Psoas muscle (tissue), 8 donors: ENCODE results near the gene BCL11B. TPM values are rescaled to one million over a fixed set of nuclear protein-coding genes. Genes with fewer than 3 reads are reported as not detected.

Experiments used
- ATAC-seq, 4 donors: fragments of 200-7000 bp; cut with Tn5 transposase; one replicate each; pipeline ENCODE4 v1.9.1; 2020; ENCODE audit warnings: moderate library complexity in 3 of 4, mild to moderate bottlenecking in 2 of 4
- DNase-seq, 2 donors: peaks; one replicate each; pipeline ENCODE4 v3.0.0-alpha.2; 2020
- H3K27ac ChIP-seq: fragments of 200-600 bp; one replicate; pipeline ENCODE4 v1.8.0; 2022
- H3K27me3 ChIP-seq, 3 donors: fragments of 200-600 bp in 1 of 3; one replicate each; pipeline versions ENCODE4 v1.6.1 to v1.8.0; 2013 to 2022; ENCODE audit warnings: low read length in 2 of 3, mild to moderate bottlenecking in 2 of 3, moderate library complexity in 1 of 3; ENCODE audit not compliant: insufficient read depth in 3 of 3
- H3K36me3 ChIP-seq, 2 donors: fragments of 200-600 bp in 1 of 2; one replicate each; pipeline versions ENCODE4 v1.6.1 to v1.8.0; 2013 to 2022; ENCODE audit warnings: low read depth in 1 of 2, mild to moderate bottlenecking in 1 of 2, moderate library complexity in 1 of 2; ENCODE audit not compliant: insufficient read depth in 1 of 2
- H3K4me1 ChIP-seq: fragments of 200-600 bp; one replicate; pipeline ENCODE4 v1.8.0; 2022
- H3K4me3 ChIP-seq: fragments of 200-600 bp; one replicate; pipeline ENCODE4 v1.8.0; 2022; ENCODE audit warnings: mild to moderate bottlenecking
- H3K9me3 ChIP-seq: fragments of 200-600 bp; one replicate; pipeline ENCODE4 v1.8.0; 2022
- WGBS, 3 donors: extraction: QIAGEN DNeasy Blood & Tissue Kit; methylation state at CpG; one replicate each; pipeline versions ENCODE4 v1.1.6 to v1.1.7; 2013; 5-methylcytosine and 5-hydroxymethylcytosine counted together
- intact Hi-C, 2 donors: fragments of 100-400 bp; cut with DNase I; formaldehyde crosslinking; loops; one replicate each; pipeline versions ENCODE4 v1.11.0 to v1.14.2; 2022
- polyA plus RNA-seq, 3 donors: library from polyadenylated mRNA; stranded (reverse); fragments of 200-250 nt; gene quantifications; one replicate each; pipeline ENCODE4 v1.2.3, GENCODE V29; 2013
- total RNA-seq, 4 donors: library from RNA; stranded (reverse); fragmentation: NEBNext Ultra II Directional in 2 of 4; extraction: Animal tissue kit (Norgen Biotek cat#: 25700) in 2 of 4; gene quantifications; one replicate each; pipeline versions ENCODE4 v1.2.1 to v1.2.4, GENCODE V29; 2021 to 2023
- TF ChIP-seq, protein P1 (sequence below): fragments of 200-600 bp; IDR thresholded peaks from one replicate; pipeline ENCODE4 v1.8.0; 2022; ENCODE audit warnings: antibody characterized with exemption
- donor health status: healthy with polysubstance abuse.
- donor health status: DM: no; HTN: no; CAD: no; lungs with moderate emphysema.
- donor health status: Bipolar disorder and iron deficiency.
- donor health status: healthy.
- donor health status: DM: yes; HTN: yes; CAD: no.
- donor health status: DM: no; HTN: no; CAD: no.
- donor health status: DM: no; HTN: no; CAD: no.
- donor health status: DM: yes; HTN: yes; CAD: no.

BCL11B gene
- total and polyA plus RNA-seq, 7 donors = 0.01 to 0.34 (median 0.15) TPM; not detected in 2

- H3K9me3 ChIP-seq = no peaks in the 10 kb centered on the region
- TF ChIP-seq, protein P1, sequence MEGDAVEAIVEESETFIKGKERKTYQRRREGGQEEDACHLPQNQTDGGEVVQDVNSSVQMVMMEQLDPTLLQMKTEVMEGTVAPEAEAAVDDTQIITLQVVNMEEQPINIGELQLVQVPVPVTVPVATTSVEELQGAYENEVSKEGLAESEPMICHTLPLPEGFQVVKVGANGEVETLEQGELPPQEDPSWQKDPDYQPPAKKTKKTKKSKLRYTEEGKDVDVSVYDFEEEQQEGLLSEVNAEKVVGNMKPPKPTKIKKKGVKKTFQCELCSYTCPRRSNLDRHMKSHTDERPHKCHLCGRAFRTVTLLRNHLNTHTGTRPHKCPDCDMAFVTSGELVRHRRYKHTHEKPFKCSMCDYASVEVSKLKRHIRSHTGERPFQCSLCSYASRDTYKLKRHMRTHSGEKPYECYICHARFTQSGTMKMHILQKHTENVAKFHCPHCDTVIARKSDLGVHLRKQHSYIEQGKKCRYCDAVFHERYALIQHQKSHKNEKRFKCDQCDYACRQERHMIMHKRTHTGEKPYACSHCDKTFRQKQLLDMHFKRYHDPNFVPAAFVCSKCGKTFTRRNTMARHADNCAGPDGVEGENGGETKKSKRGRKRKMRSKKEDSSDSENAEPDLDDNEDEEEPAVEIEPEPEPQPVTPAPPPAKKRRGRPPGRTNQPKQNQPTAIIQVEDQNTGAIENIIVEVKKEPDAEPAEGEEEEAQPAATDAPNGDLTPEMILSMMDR = no peak
- H3K27me3 ChIP-seq = peaks cover 13 to 79% (median 33%) of the 10 kb centered on the region in 3 donors
- H3K27ac ChIP-seq = no peak overlapping the region
- H3K4me1 ChIP-seq = peaks cover 12% of the 10 kb centered on the region
- ATAC-seq = no peak
- intact Hi-C loops = loop anchor here in 1 of 2 donors (10.0 kb wide), 1 partner anchor 1134 kb away; no protein-coding TSS in a partner anchor
- H3K36me3 ChIP-seq = no peaks in the 10 kb centered on the region
- DNase-seq = no peak
- WGBS, 3 donors = 9 to 12% (median 10%) methylated on average over 17 to 19 of the region's 19 CpGs
- H3K4me3 ChIP-seq = peak overlapping the region; percentile 38
Observed at GRCh38 chr14:99268810-99269707, 2.9 kb downstream of the BCL11B start.

- Histone ChIP-seq H3K36me3 (no peaks in the 10 kb centered on the region), H3K4me3 (no peak overlapping the region), H3K4me1 (peaks cover 12% of the 10 kb centered on the region), H3K27me3 (peaks cover 12 to 69% (median 28%) of the 10 kb centered on the region in 3 donors), H3K27ac (no peak overlapping the region), H3K9me3 (no peaks in the 10 kb centered on the region)
- TF ChIP-seq, protein P1 = no peak
- 57 to 67% (median 66%) methylated on average over 16 of the region's 16 CpGs for WGBS, 3 donors
- DNase-seq = no peak
- ATAC-seq = no peak
- intact Hi-C loops = loop anchor here in 1 of 2 donors (10.0 kb wide), 1 partner anchor 1133 kb away; no protein-coding TSS in a partner anchor
Observed at GRCh38 chr14:99267837-99268781, 3.9 kb downstream of the BCL11B start.

- TF ChIP-seq, protein P1 = no peak
- intact Hi-C loops = loop anchor here in 1 of 2 donors (10.0 kb wide), 1 partner anchor 1133 kb away; no protein-coding TSS in a partner anchor
- no peak for ATAC-seq
- Histone ChIP-seq H3K27ac (no peak overlapping the region), H3K9me3 (no peaks in the 10 kb centered on the region), H3K27me3 (peaks cover 6 to 62% (median 27%) of the 10 kb centered on the region in 3 donors), H3K4me3 (no peak overlapping the region), H3K36me3 (no peaks in the 10 kb centered on the region), H3K4me1 (peaks cover 12% of the 10 kb centered on the region)
- 66 to 73% (median 69%) methylated on average over 4 of the region's 4 CpGs for WGBS, 3 donors
- DNase-seq = no peak
Observed at GRCh38 chr14:99267381-99267780, 4.6 kb downstream of the BCL11B start.
